HG02970 (cell line): ENCODE measurements around the gene COL4A5.

Experiments
- ATAC-seq: cut with Tn5 transposase; IDR thresholded peaks from one replicate; pipeline ENCODE4 v1.9.1; 2021; ENCODE audit warnings: mild to moderate bottlenecking, moderate library complexity, moderate number of reproducible peaks; ENCODE audit not compliant: unreplicated experiment, low FRiP score

The COL4A5 gene

GRCh38 chrX:108610141-108610540 is 170.5 kb downstream of the COL4A5 start:
- no peak for ATAC-seq

- ATAC-seq = no peak
Measured at GRCh38 chrX:108614616-108615015, 175.0 kb downstream of the COL4A5 start.

GRCh38 chrX:108640817-108641216 is 201.2 kb downstream of the COL4A5 start:
- ATAC-seq = no peak

GRCh38 chrX:108641589-108642272 is 202.1 kb downstream of the COL4A5 start:
- ATAC-seq = no peak

- no peak for ATAC-seq
Measured at GRCh38 chrX:108642273-108642628, 202.6 kb downstream of the COL4A5 start.

GRCh38 chrX:108664701-108665100 is 225.1 kb downstream of the COL4A5 start:
- no peak for ATAC-seq

GRCh38 chrX:108666101-108666500 is 226.5 kb downstream of the COL4A5 start:
- no peak for ATAC-seq

- ATAC-seq = no peak
Measured at GRCh38 chrX:108671526-108671925, 231.9 kb downstream of the COL4A5 start.

GRCh38 chrX:108696690-108697089 is 257.1 kb downstream of the COL4A5 start:
- ATAC-seq = no peak

- no peak for ATAC-seq
Measured at GRCh38 chrX:108699368-108699767, 259.7 kb downstream of the COL4A5 start.

GRCh38 chrX:108701633-108702032 is 262.0 kb downstream of the COL4A5 start:
- ATAC-seq = no peak

GRCh38 chrX:108702530-108702929 is 262.9 kb downstream of the COL4A5 start:
- no peak for ATAC-seq

- no peak for ATAC-seq
Measured at GRCh38 chrX:108704839-108705238, 265.2 kb downstream of the COL4A5 start.

GRCh38 chrX:108712886-108713285 is 273.2 kb downstream of the COL4A5 start:
- no peak for ATAC-seq

- ATAC-seq = no peak
Measured at GRCh38 chrX:108722561-108722960, 282.9 kb downstream of the COL4A5 start.

GRCh38 chrX:108726748-108727147 is 287.1 kb downstream of the COL4A5 start:
- ATAC-seq = no peak

GRCh38 chrX:108731153-108731552 is 291.5 kb downstream of the COL4A5 start:
- ATAC-seq = no peak

- ATAC-seq = no peak
Measured at GRCh38 chrX:108732630-108733321, 293.1 kb downstream of the COL4A5 start.

GRCh38 chrX:108734426-108734825 is 294.8 kb downstream of the COL4A5 start:
- no peak for ATAC-seq

GRCh38 chrX:108735091-108735678 is 295.5 kb downstream of the COL4A5 start:
- no peak for ATAC-seq

GRCh38 chrX:108735679-108736508 is 296.3 kb downstream of the COL4A5 start:
- ATAC-seq = no peak
